K562 (cell line): ENCODE results near the gene PALM3. TPM values are rescaled to one million over a fixed set of nuclear protein-coding genes. Genes with fewer than 3 reads are reported as not detected.

Source experiments
- BRD9 ChIP-seq: fragments of 450-650 bp; IDR thresholded peaks from 2 replicates; pipeline ENCODE4 v1.6.1; 2018; ENCODE audit warnings: low read depth; ENCODE audit not compliant: partially characterized antibody
- CBX8 ChIP-seq: fragments of 200-600 bp; sonication (generic); IDR thresholded peaks from 2 replicates; pipeline ENCODE4 v1.6.1; 2012; ENCODE audit warnings: borderline replicate concordance, mixed run types, low read depth, mild to moderate bottlenecking, moderate library complexity, mixed read lengths, low read length, control low read depth, inconsistent platforms; ENCODE audit not compliant: poor library complexity, severe bottlenecking; ENCODE audit errors: extremely low read depth
- CLOCK ChIP-seq: fragments of 250-450 bp; sonication (Bioruptor Pico); IDR thresholded peaks from 2 replicates; pipeline ENCODE4 v1.4.0; 2020; ENCODE audit warnings: mild to moderate bottlenecking, moderate library complexity, borderline replicate concordance
- HNRNPK ChIP-seq: fragments of 200-400 bp; formaldehyde crosslinking; IDR thresholded peaks from one replicate; pipeline ENCODE4 v1.6.1; 2018; ENCODE audit warnings: mild to moderate bottlenecking, low read depth, low read length; ENCODE audit not compliant: poor library complexity, severe bottlenecking
- MBD1 ChIP-seq: fragments of 250-450 bp; sonication (Bioruptor Pico); IDR thresholded peaks from 2 replicates; pipeline ENCODE4 v1.8.0; 2022; ENCODE audit warnings: inconsistent platforms
- MEIS2 ChIP-seq: fragments of 450-650 bp; IDR thresholded peaks from 2 replicates; pipeline ENCODE4 v1.6.1; 2014; ENCODE audit warnings: mild to moderate bottlenecking; ENCODE audit not compliant: partially characterized antibody
- MXI1 ChIP-seq: IDR thresholded peaks from 2 replicates; pipeline ENCODE4 v1.6.1; 2011; ENCODE audit warnings: low read depth, mild to moderate bottlenecking, improper control_type of control experiment, low read length
- TAF9B ChIP-seq: fragments of 450-650 bp; IDR thresholded peaks from 2 replicates; pipeline ENCODE4 v1.6.1; 2018; ENCODE audit warnings: mild to moderate bottlenecking; ENCODE audit not compliant: partially characterized antibody
- VEZF1 ChIP-seq: fragments of 200-800 bp; sonication (Bioruptor generic); IDR thresholded peaks from 2 replicates; pipeline ENCODE4 v1.6.1; 2017; ENCODE audit warnings: missing genetic modification characterization, missing compliant biosample characterization
- XRCC4 ChIP-seq: IDR thresholded peaks from one replicate; pipeline ENCODE4 v1.6.1; 2011; ENCODE audit not compliant: insufficient read depth, insufficient read length; ENCODE audit errors: extremely low read depth
- ZBTB9 ChIP-seq: fragments of 450-650 bp; formaldehyde crosslinking; IDR thresholded peaks from 2 replicates; pipeline ENCODE4 v1.4.0; 2020; ENCODE audit warnings: mild to moderate bottlenecking, moderate library complexity
- ZNF639 ChIP-seq, 2 experiments: fragments of 200-800 bp in 1 of 2; sonication (Bioruptor generic) in 1 of 2; sonication (generic) in 1 of 2; formaldehyde crosslinking in 1 of 2; IDR thresholded peaks in 1 of 2; conservative IDR thresholded peaks in 1 of 2; 2 replicates each; pipeline versions ENCODE4 v1.5.0 to v1.6.1; 2016 to 2020; ENCODE audit warnings: missing compliant biosample characterization in 1 of 2, missing genetic modification characterization in 1 of 2, missing genetic modification reagents in 1 of 2
- ZNF655 ChIP-seq: fragments of 250-450 bp; sonication (Bioruptor Pico); IDR thresholded peaks from 2 replicates; pipeline ENCODE4 v1.5.0; 2021
- ZNF766 ChIP-seq: fragments of 200-800 bp; sonication (Bioruptor generic); conservative IDR thresholded peaks from 2 replicates; pipeline ENCODE4 v1.6.1; 2016; ENCODE audit warnings: missing genetic modification characterization, missing compliant biosample characterization
- polyA plus RNA-seq, 8 experiments: library from polyadenylated mRNA; depleted of rRNA in 4 of 8; stranded (reverse) in 5 of 8; unstranded in 3 of 8; fragments of >200 nt; fragmentation: Nextera tagmentation in 2 of 8; fragmentation: Illumina TruSeq in 1 of 8; extraction: Ambion mirVana in 2 of 8; extraction: Trizol in 1 of 8; gene quantifications; 2 replicates each; pipeline versions ENCODE4 v1.2.1 to v1.2.3, GENCODE V29; 2011 to 2014; ENCODE audit warnings: inconsistent platforms in 1 of 8, missing spikeins in 1 of 8
- total RNA-seq, 7 experiments: library from RNA; depleted of rRNA in 6 of 7; stranded (reverse); fragments of >200 nt in 6 of 7; fragmentation: Illumina TruSeq in 2 of 7; extraction: Trizol in 2 of 7; gene quantifications; 2 replicates each; pipeline versions ENCODE4 v1.2.1 to v1.2.3, GENCODE V29; 2011 to 2021; ENCODE audit warnings: low replicate concordance in 1 of 7

Gene PALM3
- total and polyA plus RNA-seq, 9 of the 15 experiments (the other 6 are each of a cell fraction or from before 2014, with no cell fraction given): 0.07 to 9.3 (median 3.3) TPM

- TF ChIP-seq MBD1 (CRISPR knock-in tag) (no peak), MEIS2 (no peak), CLOCK (CRISPR knock-in tag) (no peak), ZNF655 (CRISPR knock-in tag) (no peak), CBX8 (no peak), TAF9B (peak; percentile 70), ZNF766 (CRISPR knock-in tag) (peak; percentile 90), HNRNPK (no peak), VEZF1 (CRISPR knock-in tag) (peak; percentile 97), MXI1 (peak; percentile 64), ZNF639 (CRISPR knock-in tag; conservative IDR thresholded peaks at IDR 0.05 in 1 of 2, IDR thresholded peaks at IDR 0.05 in 1 of 2) (peak in 1 of 2 experiments; percentile 92; a peak in 2 of 4 replicates), ZBTB9 (CRISPR knock-in tag) (peak; percentile 91), BRD9 (peak; percentile 88), XRCC4 (no peak)
Measured at GRCh38 chr19:14006766-14007562, 54.9 kb downstream of the PALM3 start (continued).
